Effector memory CD8-positive, alpha-beta T cell (primary cell): ENCODE results near the gene RAB40B.

Experiments used
- ATAC-seq: fragments of 150-1000 bp; cut with Tn5 transposase; replicated peaks from 2 replicates; pipeline ENCODE4 v1.10.0; 2021; ENCODE audit warnings: mild to moderate bottlenecking, moderate library complexity
- DNase-seq, 3 experiments: peaks; one replicate each; pipeline ENCODE4 v3.0.0; 2021
- H3K27ac Mint-ChIP-seq, 2 donors: one replicate each; pipeline ENCODE4 v1.8.0; 2022; ENCODE audit warnings: mild to moderate bottlenecking in 2 of 2, mixed read lengths in 2 of 2, moderate library complexity in 2 of 2
- H3K27me3 Mint-ChIP-seq, 2 donors: one replicate each; pipeline ENCODE4 v1.8.0; 2022; ENCODE audit warnings: mixed read lengths in 2 of 2
- H3K36me3 Mint-ChIP-seq: one replicate; pipeline ENCODE4 v1.8.0; 2022; ENCODE audit warnings: mild to moderate bottlenecking, moderate library complexity, mixed read lengths; ENCODE audit not compliant: insufficient read depth
- H3K4me1 Mint-ChIP-seq, 2 donors: one replicate each; pipeline ENCODE4 v1.8.0; 2022; ENCODE audit warnings: low read depth in 2 of 2, mixed read lengths in 2 of 2
- H3K4me3 Mint-ChIP-seq, 2 donors: one replicate each; pipeline ENCODE4 v1.8.0; 2022; ENCODE audit warnings: mild to moderate bottlenecking in 2 of 2, mixed read lengths in 2 of 2, moderate library complexity in 2 of 2
- H3K9me3 Mint-ChIP-seq, 2 donors: one replicate each; pipeline ENCODE4 v1.8.0; 2022; ENCODE audit warnings: mixed read lengths in 2 of 2

RAB40B gene

GRCh38 chr17:82692268-82692667 lies 6.2 kb downstream of the RAB40B start:
- no peak overlapping the region for H3K27ac Mint-ChIP-seq
- DNase-seq (no peak), ATAC-seq (no peak)
- peaks cover 3 to 5% of the 10 kb centered on the region in 2 donors for H3K4me1 Mint-ChIP-seq
- H3K36me3 Mint-ChIP-seq: peaks cover 8% of the 10 kb centered on the region
- no peaks in the 10 kb centered on the region for H3K27me3 Mint-ChIP-seq
- H3K9me3 Mint-ChIP-seq: peaks cover 0 to 2% of the 10 kb centered on the region in 2 donors
- no peak overlapping the region for H3K4me3 Mint-ChIP-seq

DNA sequence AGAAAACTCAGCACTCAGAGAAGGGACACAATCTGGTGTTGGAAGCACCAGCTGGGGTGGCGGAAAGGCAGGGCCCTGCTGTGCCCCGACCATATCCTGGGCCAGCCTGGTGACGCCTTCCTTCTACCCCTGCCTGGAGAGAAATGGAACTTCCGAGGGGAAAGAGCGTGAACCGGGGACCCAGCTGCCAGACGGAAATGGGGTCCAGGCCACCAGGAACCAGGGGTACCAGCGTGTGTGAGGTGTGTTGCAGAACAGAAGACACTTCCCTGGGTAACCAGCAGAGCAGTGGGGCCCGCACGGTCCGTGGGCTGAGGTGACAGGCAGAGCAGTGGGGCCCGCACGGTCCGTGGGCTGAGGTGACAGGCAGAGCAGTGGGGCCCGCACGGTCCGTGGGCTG lies 6.8 kb downstream of the RAB40B start:
- Mint-ChIP-seq H3K27me3 (no peaks in the 10 kb centered on the region), H3K9me3 (peaks cover 0 to 2% of the 10 kb centered on the region in 2 donors), H3K36me3 (peaks cover 5% of the 10 kb centered on the region), H3K27ac (peak overlapping the region in 1 of 2 donors; percentile 32), H3K4me3 (no peak overlapping the region), H3K4me1 (peaks cover under 1 to 4% of the 10 kb centered on the region in 2 donors)
- ATAC-seq (no peak), DNase-seq (no peak)

- ATAC-seq (no peak), DNase-seq (no peak)
- peak overlapping the region in 1 of 2 donors; percentile 32 for H3K27ac Mint-ChIP-seq
- H3K9me3 Mint-ChIP-seq: peaks cover 0 to 2% of the 10 kb centered on the region in 2 donors
- H3K4me1 Mint-ChIP-seq: peaks cover 0 to 4% of the 10 kb centered on the region in 2 donors
- H3K27me3 Mint-ChIP-seq: no peaks in the 10 kb centered on the region
- H3K36me3 Mint-ChIP-seq: peaks cover 5% of the 10 kb centered on the region
- no peak overlapping the region for H3K4me3 Mint-ChIP-seq
These were observed 7.6 kb downstream of the RAB40B start for GRCh38 chr17:82690786-82691489.

GRCh38 chr17:82689077-82689476 lies 9.4 kb downstream of the RAB40B start:
- Mint-ChIP-seq H3K27me3 (no peaks in the 10 kb centered on the region), H3K9me3 (no peaks in the 10 kb centered on the region), H3K4me3 (no peak overlapping the region), H3K27ac (no peak overlapping the region), H3K4me1 (peaks cover 0 to 4% of the 10 kb centered on the region in 2 donors), H3K36me3 (peaks cover 5% of the 10 kb centered on the region)
- DNase-seq (no peak), ATAC-seq (no peak)

GRCh38 chr17:82687871-82688270 lies 10.6 kb downstream of the RAB40B start:
- Mint-ChIP-seq H3K27ac (no peak overlapping the region), H3K36me3 (peaks cover under 1% of the 10 kb centered on the region), H3K9me3 (no peaks in the 10 kb centered on the region), H3K27me3 (no peaks in the 10 kb centered on the region), H3K4me1 (peaks cover 0 to 4% of the 10 kb centered on the region in 2 donors), H3K4me3 (no peak overlapping the region)
- DNase-seq (no peak), ATAC-seq (no peak)

- no peak for ATAC-seq
- Mint-ChIP-seq H3K27me3 (no peaks in the 10 kb centered on the region), H3K27ac (no peak overlapping the region)
These were observed 11.1 kb downstream of the RAB40B start for GRCh38 chr17:82687375-82687861.

GRCh38 chr17:82686366-82687324 lies 11.9 kb downstream of the RAB40B start:
- no peak for ATAC-seq
- no peak overlapping the region for H3K27ac Mint-ChIP-seq
- H3K4me1 Mint-ChIP-seq: peaks cover 0 to 4% of the 10 kb centered on the region in 2 donors
- no peak for DNase-seq
- H3K4me3 Mint-ChIP-seq: no peak overlapping the region
- no peaks in the 10 kb centered on the region for H3K27me3 Mint-ChIP-seq
- no peaks in the 10 kb centered on the region for H3K36me3 Mint-ChIP-seq
- H3K9me3 Mint-ChIP-seq: peaks cover 0 to 4% of the 10 kb centered on the region in 2 donors

More at GRCh38 chr17:82687375-82687861, 11.1 kb downstream of the RAB40B start:
- Mint-ChIP-seq H3K36me3 (no peaks in the 10 kb centered on the region), H3K4me3 (no peak overlapping the region), H3K9me3 (no peaks in the 10 kb centered on the region), H3K4me1 (peaks cover 0 to 4% of the 10 kb centered on the region in 2 donors)
- DNase-seq: no peak

DNA sequence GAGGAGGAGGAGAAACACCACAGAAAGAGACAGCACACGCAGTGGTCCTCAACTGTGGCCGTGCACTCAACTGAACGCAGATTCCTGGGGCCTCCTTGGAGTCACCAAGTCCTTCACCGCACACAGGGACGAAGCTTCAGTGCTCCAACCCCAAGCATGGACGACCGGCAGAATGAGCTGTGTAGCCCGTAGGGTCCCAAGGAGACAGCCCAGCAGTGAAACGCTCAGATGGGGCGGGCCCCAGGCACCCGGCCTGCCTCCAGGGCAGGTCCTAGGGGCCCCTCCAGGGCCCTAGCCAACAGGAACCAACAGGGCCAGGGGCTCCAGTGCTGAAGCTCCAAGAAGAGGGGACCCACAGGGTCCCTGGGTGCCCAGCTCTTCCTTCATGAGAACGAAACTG lies 13.2 kb downstream of the RAB40B start:
- H3K4me3 Mint-ChIP-seq: no peak overlapping the region
- H3K27ac Mint-ChIP-seq: no peak overlapping the region
- peaks cover 0 to 4% of the 10 kb centered on the region in 2 donors for H3K9me3 Mint-ChIP-seq
- ATAC-seq: no peak
- DNase-seq: no peak
- peaks cover 0 to 4% of the 10 kb centered on the region in 2 donors for H3K4me1 Mint-ChIP-seq
- H3K36me3 Mint-ChIP-seq: no peaks in the 10 kb centered on the region
- no peaks in the 10 kb centered on the region for H3K27me3 Mint-ChIP-seq

GRCh38 chr17:82684228-82684841 lies 14.2 kb downstream of the RAB40B start:
- peaks cover 0 to 4% of the 10 kb centered on the region in 2 donors for H3K9me3 Mint-ChIP-seq

GRCh38 chr17:82683534-82683933 lies 15.0 kb downstream of the RAB40B start:
- no peak for ATAC-seq
- no peak overlapping the region for H3K4me3 Mint-ChIP-seq

More at GRCh38 chr17:82684228-82684841, 14.2 kb downstream of the RAB40B start:
- Mint-ChIP-seq H3K4me3 (no peak overlapping the region), H3K4me1 (no peaks in the 10 kb centered on the region), H3K27me3 (no peaks in the 10 kb centered on the region), H3K27ac (no peak overlapping the region), H3K36me3 (no peaks in the 10 kb centered on the region)
- no peak for DNase-seq
- ATAC-seq: no peak

GRCh38 chr17:82681547-82681946 lies 17.0 kb downstream of the RAB40B start:
- H3K9me3 Mint-ChIP-seq: peaks cover 0 to 4% of the 10 kb centered on the region in 2 donors
- H3K4me3 Mint-ChIP-seq: no peak overlapping the region
- ATAC-seq (no peak), DNase-seq (no peak)
- H3K36me3 Mint-ChIP-seq: no peaks in the 10 kb centered on the region
- H3K4me1 Mint-ChIP-seq: no peaks in the 10 kb centered on the region
- H3K27ac Mint-ChIP-seq: no peak overlapping the region
- no peaks in the 10 kb centered on the region for H3K27me3 Mint-ChIP-seq

More at GRCh38 chr17:82683534-82683933, 15.0 kb downstream of the RAB40B start:
- H3K4me1 Mint-ChIP-seq: no peaks in the 10 kb centered on the region
- H3K27ac Mint-ChIP-seq: peak overlapping the region in 1 of 2 donors; percentile 8
- peaks cover 0 to 4% of the 10 kb centered on the region in 2 donors for H3K9me3 Mint-ChIP-seq
- H3K27me3 Mint-ChIP-seq: no peaks in the 10 kb centered on the region
- no peaks in the 10 kb centered on the region for H3K36me3 Mint-ChIP-seq
- no peak for DNase-seq

DNA sequence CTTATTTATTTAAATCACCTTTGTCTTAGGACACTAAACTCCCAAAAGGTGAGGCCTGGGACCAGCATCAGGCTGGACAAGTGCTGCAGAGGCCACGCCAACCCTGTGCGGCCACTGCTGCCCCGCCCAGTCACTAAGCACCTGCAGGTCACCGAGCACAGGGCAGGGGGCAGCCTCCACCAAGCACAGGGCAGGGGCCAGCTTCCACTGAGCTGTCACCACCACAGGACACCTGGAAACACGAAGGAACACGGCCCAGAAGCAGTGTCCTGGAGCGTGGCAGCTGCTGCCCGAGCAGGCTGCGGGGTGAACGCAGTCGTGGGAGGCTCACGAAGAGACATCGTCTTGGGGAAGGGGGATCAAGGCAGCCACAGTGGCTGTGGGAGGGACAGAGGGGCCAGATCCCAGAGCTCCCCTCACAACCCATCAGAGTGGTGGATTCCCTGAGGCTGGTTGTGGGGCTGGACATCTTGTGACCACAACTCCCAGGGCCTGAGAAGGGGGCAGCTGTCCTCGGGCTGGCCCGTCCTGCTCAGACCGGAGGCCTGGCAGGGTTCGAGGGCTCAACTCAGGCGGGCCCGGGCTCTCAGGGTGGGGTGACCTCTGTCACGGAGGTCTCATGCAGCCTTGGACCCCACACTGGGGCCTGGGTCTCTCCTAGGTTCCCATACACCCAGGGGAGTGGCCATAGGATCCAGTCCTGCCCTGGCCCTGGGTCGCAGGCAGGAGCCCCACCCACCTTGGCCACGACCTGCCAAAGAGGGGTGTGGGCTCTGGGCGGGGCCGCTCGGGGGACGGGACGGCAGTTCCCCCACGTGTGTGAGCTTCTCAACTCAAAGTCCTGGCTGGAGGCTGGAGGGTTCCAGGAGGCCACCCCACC lies 18.7 kb downstream of the RAB40B start:
- no peak for DNase-seq
- Mint-ChIP-seq H3K9me3 (peaks cover 0 to 4% of the 10 kb centered on the region in 2 donors), H3K4me1 (no peaks in the 10 kb centered on the region), H3K27ac (no peak overlapping the region), H3K4me3 (no peak overlapping the region), H3K27me3 (no peaks in the 10 kb centered on the region), H3K36me3 (no peaks in the 10 kb centered on the region)
- ATAC-seq: no peak
